ENCODE measurements around the gene PDIK1L. TPM values are rescaled to one million over a fixed set of nuclear protein-coding genes. Genes with fewer than 3 reads are reported as not detected.

Gene PDIK1L
- total and polyA plus RNA-seq, 2 donors (not counting 1 experiment from before 2014, with no cell fraction given), result 1.3 to 17.3 TPM

DNA sequence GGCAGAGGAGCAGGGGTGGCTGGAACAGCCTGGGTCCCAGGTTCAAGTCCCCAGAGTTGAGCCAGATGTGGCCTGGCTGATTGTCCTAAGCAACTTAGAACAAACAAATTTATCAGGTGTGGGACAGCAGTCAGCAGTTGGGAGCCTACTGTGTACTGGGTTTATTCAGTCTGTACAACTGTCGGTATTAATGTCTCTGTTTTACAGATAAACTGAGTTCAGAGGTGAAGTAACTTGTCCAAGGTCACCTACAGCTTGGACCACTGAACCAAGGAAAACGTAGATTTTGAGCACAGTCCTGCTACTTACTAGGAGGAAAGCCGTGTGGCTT lies 29.6 kb upstream of the PDIK1L start:
- Mint-ChIP-seq H3K27ac (no peak overlapping the region), H3K4me3 (no peak overlapping the region), H3K4me1 (no peaks in the 10 kb centered on the region), H3K27me3 (peaks cover 38% of the 10 kb centered on the region), H3K9me3 (ENCODE audit: insufficient read depth) (no peaks in the 10 kb centered on the region)
- Histone ChIP-seq H3K9ac (ENCODE audit: low read length) (no peak overlapping the region), H3K27ac (ENCODE audit: low read length in 2 of 2) (no peak overlapping the region), H3K4me2 (replicated peaks; ENCODE audit: low read depth, low read length, poor library complexity, severe bottlenecking) (no peak overlapping the region), H3K27me3 (replicated peaks in 1 of 4; ENCODE audit: control extremely low read depth in 1 of 4, control insufficient read depth in 3 of 4, insufficient read depth in 4 of 4, low read length in 3 of 4) (peaks cover 0 to 13% (median 0%) of the 10 kb centered on the region in 4 experiments), H3K4me3 (ENCODE audit: control extremely low read depth in 1 of 5, extremely low read depth in 1 of 5, insufficient read depth in 1 of 5, low read depth in 2 of 5, low read length in 4 of 5) (no peak overlapping the region), H4K20me1 (ENCODE audit: control insufficient read depth, insufficient read depth, low read length, poor library complexity, severe bottlenecking) (no peaks in the 10 kb centered on the region), H2AFZ (ENCODE audit: insufficient read depth, low read depth, low read length, poor library complexity, severe bottlenecking) (no peak overlapping the region), H3K9me3 (ENCODE audit: control extremely low read depth in 1 of 3, control insufficient read depth in 2 of 3, insufficient read depth in 1 of 3, low read length in 2 of 3) (no peaks in the 10 kb centered on the region), H3K36me3 (replicated peaks in 1 of 2; ENCODE audit: control extremely low read depth in 1 of 2, control insufficient read depth in 1 of 2, extremely low read depth in 1 of 2, insufficient read depth in 2 of 2, low read length in 1 of 2) (no peaks in the 10 kb centered on the region), H3K4me1 (ENCODE audit: control insufficient read depth in 2 of 2, insufficient read depth in 2 of 2, low read length in 2 of 2) (no peaks in the 10 kb centered on the region), H3K79me2 (ENCODE audit: control insufficient read depth, insufficient read depth, low read length) (no peaks in the 10 kb centered on the region)
- ATAC-seq (ENCODE audit: low read depth), result no peak
- intact Hi-C loops (cut with micrococcal nuclease), result no loop called here
- WGBS (ENCODE audit: insufficient coverage), result no CpG with 5 or more reads among the region's 3 CpGs
- no peak for DNase-seq
- POLR2A ChIA-PET, result no interaction called here
- TF ChIP-seq, protein P1, sequence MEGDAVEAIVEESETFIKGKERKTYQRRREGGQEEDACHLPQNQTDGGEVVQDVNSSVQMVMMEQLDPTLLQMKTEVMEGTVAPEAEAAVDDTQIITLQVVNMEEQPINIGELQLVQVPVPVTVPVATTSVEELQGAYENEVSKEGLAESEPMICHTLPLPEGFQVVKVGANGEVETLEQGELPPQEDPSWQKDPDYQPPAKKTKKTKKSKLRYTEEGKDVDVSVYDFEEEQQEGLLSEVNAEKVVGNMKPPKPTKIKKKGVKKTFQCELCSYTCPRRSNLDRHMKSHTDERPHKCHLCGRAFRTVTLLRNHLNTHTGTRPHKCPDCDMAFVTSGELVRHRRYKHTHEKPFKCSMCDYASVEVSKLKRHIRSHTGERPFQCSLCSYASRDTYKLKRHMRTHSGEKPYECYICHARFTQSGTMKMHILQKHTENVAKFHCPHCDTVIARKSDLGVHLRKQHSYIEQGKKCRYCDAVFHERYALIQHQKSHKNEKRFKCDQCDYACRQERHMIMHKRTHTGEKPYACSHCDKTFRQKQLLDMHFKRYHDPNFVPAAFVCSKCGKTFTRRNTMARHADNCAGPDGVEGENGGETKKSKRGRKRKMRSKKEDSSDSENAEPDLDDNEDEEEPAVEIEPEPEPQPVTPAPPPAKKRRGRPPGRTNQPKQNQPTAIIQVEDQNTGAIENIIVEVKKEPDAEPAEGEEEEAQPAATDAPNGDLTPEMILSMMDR (IDR thresholded peaks at IDR 0.05), result no peak
- no peak for TF ChIP-seq EZH2 (IDR thresholded peaks at IDR 0.05; ENCODE audit: borderline replicate concordance, insufficient read depth, low read depth, low read length, poor library complexity, severe bottlenecking)
- CTCF ChIA-PET, result no interaction called here

DNA sequence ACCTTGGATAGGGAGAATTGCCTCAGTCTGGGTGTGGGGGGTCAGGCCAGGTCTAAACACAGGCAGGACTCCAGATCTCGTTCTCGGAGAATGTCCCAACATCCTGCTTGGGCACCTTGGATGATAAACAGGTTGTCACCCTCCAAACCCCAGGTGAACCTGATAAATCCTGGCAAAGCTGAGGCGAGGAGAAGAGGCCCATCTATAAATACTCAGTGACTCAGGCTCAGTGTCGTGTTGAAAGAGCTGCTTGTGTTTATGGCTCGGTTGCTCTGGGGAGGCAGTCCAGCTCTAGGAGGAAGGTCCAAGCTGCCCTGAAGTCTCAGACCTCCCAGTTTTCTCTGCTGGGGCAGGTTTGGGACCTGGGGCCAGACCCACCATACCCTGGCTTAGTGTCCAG lies 28.4 kb upstream of the PDIK1L start:
- Histone ChIP-seq H3K4me2 (replicated peaks; ENCODE audit: low read depth, low read length, poor library complexity, severe bottlenecking) (no peak overlapping the region), H4K20me1 (ENCODE audit: control insufficient read depth, insufficient read depth, low read length, poor library complexity, severe bottlenecking) (no peaks in the 10 kb centered on the region), H3K9ac (ENCODE audit: low read length) (no peak overlapping the region), H3K9me3 (ENCODE audit: control extremely low read depth in 1 of 3, control insufficient read depth in 2 of 3, insufficient read depth in 1 of 3, low read length in 2 of 3) (no peaks in the 10 kb centered on the region), H3K4me1 (ENCODE audit: control insufficient read depth in 2 of 2, insufficient read depth in 2 of 2, low read length in 2 of 2) (no peaks in the 10 kb centered on the region), H3K27me3 (replicated peaks in 1 of 4; ENCODE audit: control extremely low read depth in 1 of 4, control insufficient read depth in 3 of 4, insufficient read depth in 4 of 4, low read length in 3 of 4) (peaks cover 0 to 17% (median 2%) of the 10 kb centered on the region in 4 experiments), H3K36me3 (replicated peaks in 1 of 2; ENCODE audit: control extremely low read depth in 1 of 2, control insufficient read depth in 1 of 2, extremely low read depth in 1 of 2, insufficient read depth in 2 of 2, low read length in 1 of 2) (no peaks in the 10 kb centered on the region), H3K4me3 (ENCODE audit: control extremely low read depth in 1 of 5, extremely low read depth in 1 of 5, insufficient read depth in 1 of 5, low read depth in 2 of 5, low read length in 4 of 5) (no peak overlapping the region), H3K27ac (ENCODE audit: low read length in 2 of 2) (no peak overlapping the region), H3K79me2 (ENCODE audit: control insufficient read depth, insufficient read depth, low read length) (no peaks in the 10 kb centered on the region), H2AFZ (ENCODE audit: insufficient read depth, low read depth, low read length, poor library complexity, severe bottlenecking) (no peak overlapping the region)
- ChIA-PET POLR2A (no interaction called here), CTCF (interaction anchor here (1.4 kb wide), 1 partner anchor 19 kb away, joined by 4 read pairs; no protein-coding TSS in a partner anchor)
- Mint-ChIP-seq H3K4me3 (no peak overlapping the region), H3K27ac (no peak overlapping the region), H3K4me1 (no peaks in the 10 kb centered on the region), H3K9me3 (ENCODE audit: insufficient read depth) (no peaks in the 10 kb centered on the region), H3K27me3 (peaks cover 30% of the 10 kb centered on the region)
- 84% methylated on average over 5 of the region's 5 CpGs for WGBS (ENCODE audit: insufficient coverage)
- intact Hi-C loops (cut with micrococcal nuclease), result no loop called here
- no peak for ATAC-seq (ENCODE audit: low read depth)
- TF ChIP-seq EZH2 (IDR thresholded peaks at IDR 0.05; ENCODE audit: borderline replicate concordance, insufficient read depth, low read depth, low read length, poor library complexity, severe bottlenecking), result no peak
- TF ChIP-seq, protein P1 (IDR thresholded peaks at IDR 0.05), result no peak
- DNase-seq, result no peak

All from B cell (primary cell).